Measurements from ENCODE around the gene WDR4. TPM values are rescaled to one million over a fixed set of nuclear protein-coding genes. Genes with fewer than 3 reads are reported as not detected.
"Not testable (repeated sequence)": the region's sequence is repeated elsewhere in the genome, so short reads cannot be mapped to it uniquely, and the experiment has no call there.

The WDR4 gene
- total RNA-seq, 2 donors from 2014 or later, result 10.3 to 18.5 TPM

GRCh38 chr21:42848932-42849758 is 30.2 kb downstream of the WDR4 start:
- Histone ChIP-seq H3K9me3 (no peaks in the 10 kb centered on the region), H3K27ac (no peak overlapping the region), H3K36me3 (peaks cover 36% of the 10 kb centered on the region), H3K4me3 (no peak overlapping the region), H3K27me3 (replicated peaks; ENCODE audit: insufficient read depth) (no peaks in the 10 kb centered on the region), H3K4me1 (ENCODE audit: control insufficient read depth in 1 of 2, low read depth in 2 of 2) (peaks cover 0 to 15% of the 10 kb centered on the region in 2 donors)
- TF ChIP-seq CTCF (IDR thresholded peaks at IDR 0.05), result no peak
- DNase-seq (ENCODE audit: low spot score) (no peak), ATAC-seq (ENCODE audit: insufficient number of reproducible peaks, low FRiP score, low read depth) (no peak)

DNA sequence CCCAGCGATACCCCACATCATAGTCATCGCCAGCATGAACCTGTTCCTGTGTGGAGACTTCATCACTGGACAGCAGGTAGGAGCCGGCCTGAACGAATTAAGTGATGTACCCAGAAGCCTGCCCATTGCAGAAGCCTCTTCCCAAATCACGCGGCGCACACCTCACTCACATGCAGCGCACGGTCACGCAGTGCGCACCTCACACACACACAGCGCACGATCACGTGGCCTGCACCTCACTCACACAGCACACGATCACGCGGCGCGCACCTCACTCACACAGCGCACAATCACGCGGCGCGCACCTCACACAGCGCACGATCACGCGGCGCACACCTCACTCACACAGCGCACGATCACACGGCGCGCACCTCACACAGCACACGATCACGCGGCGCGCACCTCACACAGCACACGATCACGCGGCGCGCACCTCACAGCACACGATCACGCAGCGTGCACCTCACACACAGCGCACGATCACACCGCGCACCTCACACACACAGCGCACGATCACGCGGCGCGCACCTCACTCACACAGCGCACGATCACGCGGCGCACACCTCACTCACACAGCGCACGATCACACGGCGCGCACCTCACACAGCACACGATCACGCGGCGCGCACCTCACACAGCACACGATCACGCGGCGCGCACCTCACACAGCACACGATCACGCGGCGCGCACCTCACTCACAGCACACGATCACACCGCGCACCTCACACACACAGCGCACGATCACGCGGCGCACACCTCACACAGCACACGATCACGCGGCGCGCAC is 31.0 kb downstream of the WDR4 start:
- H3K27me3 ChIP-seq (replicated peaks; ENCODE audit: insufficient read depth); H3K27ac ChIP-seq; ATAC-seq (ENCODE audit: insufficient number of reproducible peaks, low FRiP score, low read depth); H3K4me3 ChIP-seq; H3K9me3 ChIP-seq; DNase-seq (ENCODE audit: low spot score): not testable (repeated sequence)
- Histone ChIP-seq H3K4me1 (ENCODE audit: control insufficient read depth in 1 of 2, low read depth in 2 of 2) (peaks cover 0 to 15% of the 10 kb centered on the region in 2 donors), H3K36me3 (peaks cover 28% of the 10 kb centered on the region)

GRCh38 chr21:42847726-42848125 is 31.6 kb downstream of the WDR4 start:
- ATAC-seq (ENCODE audit: insufficient number of reproducible peaks, low FRiP score, low read depth), result no peak
- no peak for DNase-seq (ENCODE audit: low spot score)

GRCh38 chr21:42847051-42847707 is 32.2 kb downstream of the WDR4 start:
- H3K27ac ChIP-seq, result no peak overlapping the region
- no peaks in the 10 kb centered on the region for H3K27me3 ChIP-seq (replicated peaks; ENCODE audit: insufficient read depth)
- TF ChIP-seq CTCF (IDR thresholded peaks at IDR 0.05), result no peak
- H3K4me1 ChIP-seq (ENCODE audit: control insufficient read depth in 1 of 2, low read depth in 2 of 2), result peaks cover 0 to 15% of the 10 kb centered on the region in 2 donors
- H3K36me3 ChIP-seq, result peaks cover 27% of the 10 kb centered on the region
- H3K9me3 ChIP-seq, result no peaks in the 10 kb centered on the region
- DNase-seq (ENCODE audit: low spot score) (no peak), ATAC-seq (ENCODE audit: insufficient number of reproducible peaks, low FRiP score, low read depth) (no peak)
- H3K4me3 ChIP-seq, result no peak overlapping the region

More at GRCh38 chr21:42847726-42848125, 31.6 kb downstream of the WDR4 start:
- no peak for TF ChIP-seq CTCF (IDR thresholded peaks at IDR 0.05)
- Histone ChIP-seq H3K4me3 (no peak overlapping the region), H3K4me1 (ENCODE audit: control insufficient read depth in 1 of 2, low read depth in 2 of 2) (peaks cover 0 to 15% of the 10 kb centered on the region in 2 donors), H3K27ac (no peak overlapping the region), H3K36me3 (peaks cover 25% of the 10 kb centered on the region), H3K9me3 (no peaks in the 10 kb centered on the region), H3K27me3 (replicated peaks; ENCODE audit: insufficient read depth) (no peaks in the 10 kb centered on the region)

GRCh38 chr21:42846221-42846620 is 33.1 kb downstream of the WDR4 start:
- Histone ChIP-seq H3K27me3 (replicated peaks; ENCODE audit: insufficient read depth) (no peaks in the 10 kb centered on the region), H3K4me3 (no peak overlapping the region), H3K27ac (no peak overlapping the region), H3K36me3 (peaks cover 25% of the 10 kb centered on the region), H3K9me3 (no peaks in the 10 kb centered on the region), H3K4me1 (ENCODE audit: control insufficient read depth in 1 of 2, low read depth in 2 of 2) (peaks cover 0 to 15% of the 10 kb centered on the region in 2 donors)
- DNase-seq (ENCODE audit: low spot score), result no peak
- no peak for ATAC-seq (ENCODE audit: insufficient number of reproducible peaks, low FRiP score, low read depth)
- TF ChIP-seq CTCF (IDR thresholded peaks at IDR 0.05), result no peak
